HG03175 (cell line): ENCODE results near the gene PIAS4.

ENCODE experiments used
- ATAC-seq: cut with Tn5 transposase; IDR thresholded peaks from one replicate; pipeline ENCODE4 v1.9.1; 2021; ENCODE audit warnings: mild to moderate bottlenecking, moderate library complexity; ENCODE audit not compliant: unreplicated experiment

The PIAS4 gene

DNA sequence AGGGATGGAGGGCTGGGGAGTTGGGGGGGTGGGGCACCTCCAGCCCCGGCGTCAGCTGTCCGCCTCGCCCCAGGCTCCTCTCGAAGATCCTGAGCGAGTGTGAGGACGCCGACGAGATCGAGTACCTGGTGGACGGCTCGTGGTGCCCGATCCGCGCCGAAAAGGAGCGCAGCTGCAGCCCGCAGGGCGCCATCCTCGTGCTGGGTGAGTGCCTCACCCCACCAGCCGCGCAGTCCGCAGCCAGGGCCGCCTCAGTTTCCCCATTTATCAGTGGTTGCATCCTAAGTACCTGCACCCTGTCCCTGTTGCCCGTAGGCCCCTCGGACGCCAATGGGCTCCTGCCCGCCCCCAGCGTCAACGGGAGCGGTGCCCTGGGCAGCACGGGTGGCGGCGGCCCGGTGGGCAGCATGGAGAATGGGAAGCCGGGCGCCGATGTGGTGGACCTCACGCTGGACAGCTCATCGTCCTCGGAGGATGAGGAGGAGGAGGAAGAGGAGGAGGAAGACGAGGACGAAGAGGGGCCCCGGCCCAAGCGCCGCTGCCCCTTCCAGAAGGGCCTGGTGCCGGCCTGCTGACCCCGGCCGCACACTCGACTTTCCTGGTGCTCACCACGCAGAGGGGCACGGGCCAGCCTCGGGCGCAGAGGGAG, 29.9 kb downstream of the PIAS4 start:
- ATAC-seq, result no peak

DNA sequence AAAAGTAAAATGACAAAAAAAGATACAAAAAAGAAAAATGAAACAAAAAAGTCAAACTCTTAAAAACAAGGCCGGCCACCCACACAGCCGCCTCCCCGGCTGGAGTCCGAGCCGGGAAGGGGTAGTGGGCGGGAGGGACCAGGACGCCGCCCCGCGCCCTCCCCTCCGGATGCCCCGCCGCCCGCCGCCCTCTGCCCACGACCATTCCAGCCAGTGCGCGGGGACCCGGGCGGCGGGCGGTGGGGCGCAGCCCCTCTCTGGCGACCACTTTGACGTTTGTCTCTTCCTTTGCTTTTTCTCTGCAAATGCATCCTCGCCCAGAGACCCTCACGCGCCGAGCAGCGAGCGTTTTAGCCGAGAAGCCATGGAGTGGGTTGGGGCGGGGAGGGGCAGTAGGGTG, 30.5 kb downstream of the PIAS4 start:
- no peak for ATAC-seq

DNA sequence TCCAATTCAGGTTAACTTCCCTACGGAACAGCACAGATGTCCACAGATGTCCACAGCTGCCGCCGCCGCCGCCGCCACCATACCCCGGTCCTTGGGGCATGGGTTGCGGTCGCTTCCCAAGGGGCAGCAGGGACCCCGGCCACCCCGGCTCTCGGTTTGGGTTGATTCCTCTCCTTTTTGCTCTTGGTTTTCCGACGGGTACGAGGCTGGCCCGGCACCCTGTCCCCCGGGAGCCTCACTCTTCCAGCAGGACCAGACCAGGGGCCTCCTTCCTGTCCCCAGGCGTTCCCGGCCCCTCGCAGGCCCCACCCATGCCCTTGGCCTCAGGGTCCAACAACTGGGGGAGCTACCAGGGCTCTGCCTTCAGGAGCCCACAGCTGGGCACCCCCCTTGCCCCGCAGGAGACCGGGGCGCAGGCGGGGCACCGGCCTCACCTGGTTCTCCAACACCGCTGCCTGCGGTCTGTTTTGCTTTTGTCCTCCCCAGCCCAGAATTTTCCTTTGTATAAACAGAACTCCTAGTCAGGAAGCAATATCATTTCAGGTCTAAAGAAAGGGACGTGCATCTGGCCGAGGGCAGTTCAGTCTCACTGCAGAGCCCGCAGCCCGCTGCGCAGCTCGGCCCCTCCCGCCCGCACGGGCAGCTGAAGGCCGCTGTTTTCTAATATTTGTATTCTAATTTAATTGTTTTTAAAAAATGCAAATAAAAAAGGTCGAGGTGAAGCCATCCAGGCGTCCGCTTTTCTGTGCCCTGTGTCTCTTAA, 31.3 kb downstream of the PIAS4 start:
- ATAC-seq, result no peak

DNA sequence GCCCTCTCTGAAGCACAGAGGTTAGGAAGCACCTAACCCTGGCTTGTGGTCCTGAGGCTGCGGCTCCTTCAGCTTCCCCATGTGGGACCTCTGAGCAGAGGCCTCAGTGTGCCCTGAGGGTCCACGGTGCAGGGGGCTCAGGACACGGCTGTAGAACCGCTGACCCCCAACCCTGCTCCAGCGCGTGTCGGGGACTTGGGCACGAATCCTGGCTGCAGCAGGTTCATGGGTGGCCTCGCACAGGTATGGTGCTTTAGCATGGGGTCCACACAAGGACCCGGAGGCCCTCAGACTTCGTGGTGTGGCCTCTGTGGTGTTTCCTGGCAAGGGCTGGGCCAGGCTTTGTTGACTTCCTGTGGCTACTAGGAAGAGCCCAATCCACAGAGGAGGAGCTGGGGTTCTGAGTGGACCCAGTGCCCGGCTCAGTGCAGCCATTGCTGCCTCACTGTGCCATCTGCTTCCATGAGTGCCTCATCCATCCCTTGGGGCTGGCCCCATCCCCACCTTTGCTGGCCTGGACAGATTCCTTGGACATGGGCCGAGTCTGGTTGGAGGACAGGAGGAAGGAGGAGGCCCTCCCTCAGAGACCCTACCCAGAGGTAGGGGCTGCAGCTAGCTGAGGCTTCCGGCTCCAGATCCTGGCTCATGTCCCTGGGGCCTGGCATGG, 34.7 kb downstream of the PIAS4 start:
- ATAC-seq, result no peak

DNA sequence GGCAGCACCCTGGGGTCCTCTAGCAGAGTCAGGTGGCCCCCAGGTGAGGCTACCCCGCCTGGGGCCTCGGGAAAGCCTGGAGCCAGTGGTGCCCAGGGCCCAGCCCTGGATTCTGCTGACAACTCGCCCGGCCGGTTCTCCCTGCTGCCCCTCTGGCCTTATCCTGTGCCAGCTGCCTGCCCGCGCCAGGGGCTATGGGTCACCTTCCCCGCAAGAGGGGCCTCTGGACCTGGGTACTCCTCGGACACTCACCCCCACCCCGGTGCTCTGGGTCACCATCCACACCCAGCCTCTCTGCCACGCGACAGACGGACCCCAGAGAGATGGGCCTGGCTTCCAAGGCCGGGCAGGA, 35.2 kb downstream of the PIAS4 start:
- no peak for ATAC-seq

DNA sequence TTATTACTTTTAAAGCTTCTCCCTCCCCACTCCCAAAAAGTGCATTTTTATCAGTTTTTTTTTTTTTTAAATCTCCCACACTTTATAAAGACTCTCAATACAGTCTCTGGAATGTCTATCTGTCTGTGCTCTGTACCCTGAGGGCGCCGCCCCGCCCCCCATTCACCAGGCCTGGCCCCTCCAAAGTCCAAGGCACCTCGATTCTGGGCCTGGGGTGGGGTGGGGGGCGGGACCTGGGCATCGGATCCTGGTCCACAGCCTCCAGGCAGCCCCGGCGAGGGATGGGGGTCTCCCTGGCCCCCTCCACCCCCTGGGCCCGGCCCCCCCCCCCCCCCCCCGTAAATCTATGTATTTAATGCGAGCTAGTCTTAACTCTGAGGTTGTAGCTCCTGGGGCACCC, 35.9 kb downstream of the PIAS4 start:
- ATAC-seq, result no peak

DNA sequence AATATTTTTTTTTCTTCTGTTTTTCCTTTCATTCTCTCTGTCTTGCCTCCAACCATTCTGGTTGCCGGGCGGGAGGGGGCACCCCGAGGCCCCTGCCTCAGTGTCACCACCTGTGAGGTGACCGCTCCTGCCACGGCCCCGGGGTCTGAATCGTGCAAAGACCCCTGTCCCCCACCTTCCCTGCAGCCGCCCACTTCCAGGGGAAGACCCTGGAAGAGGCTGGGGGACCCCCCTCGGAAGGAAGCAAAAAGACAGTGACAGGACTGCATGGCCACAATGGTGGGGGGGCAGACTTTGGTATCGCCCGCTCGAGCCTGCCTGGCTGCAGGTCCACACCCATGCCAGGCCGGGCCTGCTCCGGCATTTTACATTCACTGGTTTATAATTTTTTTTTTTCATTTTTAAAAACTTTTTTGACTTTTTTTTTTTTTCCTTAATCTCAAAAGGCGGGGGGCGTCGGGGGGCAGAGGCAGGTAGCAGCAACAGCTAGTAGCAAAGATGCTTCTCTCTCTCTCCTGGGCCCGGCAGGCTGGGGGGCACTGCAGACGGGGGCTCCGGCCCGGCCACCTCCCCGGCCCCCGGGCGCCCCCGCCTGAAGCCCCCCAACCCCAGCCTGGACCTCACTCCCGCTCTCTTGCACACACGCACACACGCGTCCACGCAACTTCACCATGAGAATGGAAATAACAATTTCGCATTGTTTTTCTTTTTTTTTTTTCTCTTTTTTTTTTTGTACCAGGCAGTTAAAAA, 36.6 kb downstream of the PIAS4 start:
- no peak for ATAC-seq

DNA sequence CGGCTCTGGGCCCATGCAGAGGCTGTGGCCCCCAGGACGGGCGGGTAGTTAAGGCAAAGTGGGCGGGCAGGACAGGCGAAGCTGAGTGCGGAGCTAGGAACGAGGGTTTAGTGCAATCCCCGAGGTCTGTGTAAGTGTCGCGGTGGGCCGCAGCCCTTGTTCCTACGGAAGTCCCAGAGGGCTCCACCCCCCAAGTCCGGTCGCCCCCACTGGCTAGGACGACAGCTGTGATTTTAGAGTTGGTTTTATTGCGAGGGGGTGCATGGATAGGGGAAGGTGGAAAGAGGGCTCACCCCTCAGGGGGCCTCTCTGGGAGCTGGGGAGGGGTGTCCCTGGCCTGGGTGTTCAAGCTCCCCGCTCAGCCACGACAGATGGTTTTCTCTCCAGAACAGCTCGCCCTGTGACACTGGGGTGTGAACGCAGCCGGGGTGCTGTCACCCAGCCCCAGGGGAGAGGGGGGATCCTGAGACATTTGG, 37.5 kb downstream of the PIAS4 start:
- ATAC-seq, result no peak

DNA sequence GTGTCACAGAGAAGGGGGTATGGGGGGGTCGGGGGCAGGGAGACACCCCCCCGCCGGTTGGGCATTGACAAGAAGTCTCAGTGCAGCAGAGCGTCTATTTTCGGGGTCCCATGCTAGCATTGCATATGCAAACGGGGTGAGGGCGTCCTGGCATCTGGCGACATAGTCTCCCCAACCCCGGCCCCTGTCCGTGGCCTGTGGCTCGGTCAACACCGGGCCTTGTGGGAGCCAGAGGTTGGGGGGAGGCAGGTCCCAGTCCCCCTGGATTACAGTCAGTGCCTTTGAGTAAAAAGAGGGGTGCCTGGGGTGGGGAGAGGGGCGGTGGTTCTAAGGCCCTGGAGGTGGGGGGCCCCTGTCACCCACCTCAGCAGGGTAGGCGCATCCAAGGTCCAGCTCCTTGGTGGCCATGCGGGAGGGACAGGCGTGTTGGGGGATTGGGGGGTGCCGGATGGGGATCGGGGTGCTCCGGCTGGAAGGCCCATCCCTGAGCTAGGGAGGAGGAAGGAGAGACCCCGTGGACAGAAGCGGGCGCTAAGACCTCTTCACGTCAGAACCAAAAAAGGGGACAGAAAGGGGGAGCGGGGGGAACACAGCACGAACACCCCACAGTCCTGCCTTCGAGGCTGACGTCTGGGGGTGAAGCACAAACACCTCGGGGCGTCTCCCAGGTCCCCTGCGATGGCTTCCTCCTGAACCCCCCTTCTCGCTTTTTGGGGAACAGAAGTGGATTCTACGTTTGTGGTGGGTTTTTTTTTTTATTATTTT, 38.2 kb downstream of the PIAS4 start:
- no peak for ATAC-seq

DNA sequence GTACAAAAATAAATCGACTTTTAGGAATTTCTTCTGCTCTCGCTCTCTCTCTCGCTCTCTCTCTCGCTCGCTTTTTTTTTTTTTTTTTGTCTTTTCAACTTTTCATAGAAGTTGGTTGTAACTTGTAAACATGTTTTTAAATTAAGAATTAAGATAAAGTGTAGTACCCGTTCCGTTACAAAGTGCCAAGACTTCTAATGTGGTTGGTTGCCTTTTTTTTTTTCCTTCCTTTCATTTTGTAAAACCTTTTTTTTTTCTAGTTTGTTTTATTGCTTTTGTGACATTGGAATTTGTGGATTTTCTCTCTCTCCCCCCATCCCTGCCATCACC, 38.8 kb downstream of the PIAS4 start:
- no peak for ATAC-seq

DNA sequence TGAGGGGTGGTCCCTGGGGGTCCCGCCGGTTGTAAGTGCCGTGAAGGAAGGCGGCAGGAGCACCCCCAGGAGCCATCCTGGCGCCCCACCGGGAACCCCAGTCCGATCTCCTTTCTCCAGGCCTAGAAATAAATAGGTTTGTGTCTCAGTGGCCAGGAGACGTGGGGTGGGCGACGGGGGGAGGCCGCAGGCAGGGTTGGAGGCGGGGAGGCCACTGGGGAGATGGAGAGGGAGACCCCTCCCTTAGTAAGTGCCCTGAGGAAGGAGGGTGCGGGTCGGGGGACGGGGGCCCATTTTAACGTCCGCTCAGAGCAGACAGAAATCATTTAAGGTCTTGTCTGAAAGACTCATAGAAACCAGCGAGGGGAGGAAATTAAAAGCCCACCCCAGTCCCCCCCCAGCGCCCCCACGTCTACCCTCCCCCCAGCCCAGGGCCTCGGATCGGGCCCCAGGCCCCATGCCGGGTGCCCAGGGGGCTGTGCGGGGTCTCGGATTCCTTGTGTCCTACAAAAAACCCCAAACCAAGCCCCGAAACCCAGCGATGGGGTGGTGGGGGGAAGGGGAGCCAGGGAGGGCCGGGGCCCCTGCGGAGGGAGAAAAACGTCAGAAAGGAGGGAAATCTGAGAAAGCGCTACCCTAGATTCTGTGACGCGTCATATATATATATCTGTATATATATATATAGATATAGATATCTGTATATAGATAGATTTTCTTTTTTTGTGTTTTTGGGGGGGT, 39.6 kb downstream of the PIAS4 start:
- no peak for ATAC-seq

DNA sequence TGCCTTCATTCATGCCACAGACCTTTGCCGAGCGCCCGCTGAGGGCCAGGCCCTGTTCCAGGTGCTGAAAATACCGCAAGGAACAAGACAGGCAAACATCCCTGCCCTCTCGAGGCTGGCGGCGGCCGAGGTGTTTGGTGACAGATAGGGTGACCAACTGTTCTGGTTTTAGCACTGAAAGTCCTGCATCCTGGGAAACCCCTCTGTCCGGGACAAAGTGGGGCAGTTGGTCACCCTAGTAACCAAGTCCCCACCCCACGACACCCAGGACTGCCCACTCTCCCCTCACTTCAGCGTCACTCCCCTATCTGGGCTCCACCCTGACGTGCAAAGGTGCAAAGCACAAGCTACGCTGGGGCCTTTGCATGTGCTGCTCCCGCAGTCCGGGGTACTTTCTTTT, 41.9 kb downstream of the PIAS4 start:
- ATAC-seq, result no peak

DNA sequence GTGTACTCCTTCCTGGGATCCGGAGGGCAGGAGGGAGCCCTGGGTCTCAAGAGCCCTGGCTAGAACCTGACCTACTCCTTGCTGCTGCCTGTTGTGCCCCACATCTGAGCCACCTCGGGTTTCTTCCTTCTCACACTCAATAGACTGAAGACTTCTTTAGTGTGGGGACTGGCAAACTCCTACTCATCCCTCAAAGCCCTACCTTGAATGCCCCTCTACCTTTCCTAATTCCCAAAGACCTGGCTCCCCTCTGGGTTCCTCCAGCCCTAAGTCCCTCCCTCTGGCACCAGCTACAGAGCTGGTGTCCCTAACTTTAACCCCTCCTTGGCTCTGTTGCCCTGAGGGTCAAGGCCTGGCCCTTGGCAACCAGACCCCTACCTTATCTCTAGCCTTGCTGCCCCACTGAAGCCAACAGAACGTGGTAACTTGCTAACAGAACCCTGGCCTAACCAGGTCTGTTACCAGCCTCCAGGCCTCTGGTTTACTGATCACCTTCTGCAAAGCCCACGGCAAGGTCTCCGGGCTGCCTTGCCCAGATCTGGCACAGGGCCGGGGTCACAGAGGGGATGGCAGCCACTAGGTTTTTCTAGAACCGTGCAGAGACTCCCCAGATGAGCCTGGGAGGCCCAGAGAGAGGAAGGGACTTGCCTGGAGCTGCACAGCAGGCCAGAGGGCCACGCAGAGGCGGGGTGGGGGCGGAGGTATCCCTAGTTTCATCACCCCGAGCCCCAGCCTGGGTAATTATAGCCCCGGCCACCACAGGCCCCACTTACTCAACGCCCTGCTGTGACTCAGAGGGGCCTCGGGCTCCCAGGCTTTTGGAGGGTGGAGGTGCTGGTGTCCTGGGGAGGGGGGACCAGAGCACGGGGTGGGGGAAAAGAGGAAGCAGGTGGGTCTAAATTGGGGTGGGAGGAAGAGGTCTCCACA, 43.9 kb downstream of the PIAS4 start:
- ATAC-seq, result no peak

DNA sequence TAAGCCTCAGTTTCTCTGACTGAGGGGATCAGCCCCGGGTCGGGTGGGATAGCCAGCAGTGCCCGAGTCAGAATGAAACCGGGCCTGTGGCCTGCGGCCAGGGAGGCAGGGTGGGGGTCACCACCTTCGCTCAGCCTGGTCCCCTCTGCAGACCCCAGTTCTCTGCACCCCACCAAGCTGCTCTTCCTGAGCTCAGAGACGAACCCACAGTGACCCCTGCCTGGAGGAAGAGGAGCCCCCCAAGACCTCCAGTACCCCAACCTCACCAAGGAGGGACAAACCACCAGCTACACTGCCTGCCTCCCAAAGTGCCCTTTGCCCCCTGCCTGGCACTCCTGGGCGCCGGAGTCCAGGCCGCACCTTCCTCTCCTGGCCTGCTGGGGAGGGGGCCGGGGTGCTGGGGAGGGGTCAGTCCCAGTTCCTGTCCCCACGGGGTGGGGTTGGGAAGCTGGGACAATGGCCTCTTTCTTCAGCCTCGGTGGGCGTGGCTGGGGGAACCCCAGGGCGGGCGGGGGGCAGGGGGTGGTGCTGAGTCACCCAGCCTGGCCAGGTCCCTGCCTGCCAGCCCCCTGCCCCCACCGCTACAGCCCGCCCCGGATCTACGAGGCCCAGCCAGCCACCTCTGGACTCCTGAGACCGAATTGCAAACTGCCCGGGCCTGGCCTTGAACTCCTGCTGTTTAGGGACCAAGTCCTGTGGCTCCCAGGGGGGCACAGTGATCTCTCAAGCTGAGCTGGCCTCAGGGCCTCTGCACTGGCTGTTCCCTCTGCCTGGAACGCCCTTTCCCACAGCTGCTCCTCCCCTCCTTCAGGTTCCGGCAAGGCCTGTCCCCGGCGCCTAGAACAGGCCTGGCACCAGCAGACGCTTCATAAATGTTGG, 44.8 kb downstream of the PIAS4 start:
- ATAC-seq, result no peak

DNA sequence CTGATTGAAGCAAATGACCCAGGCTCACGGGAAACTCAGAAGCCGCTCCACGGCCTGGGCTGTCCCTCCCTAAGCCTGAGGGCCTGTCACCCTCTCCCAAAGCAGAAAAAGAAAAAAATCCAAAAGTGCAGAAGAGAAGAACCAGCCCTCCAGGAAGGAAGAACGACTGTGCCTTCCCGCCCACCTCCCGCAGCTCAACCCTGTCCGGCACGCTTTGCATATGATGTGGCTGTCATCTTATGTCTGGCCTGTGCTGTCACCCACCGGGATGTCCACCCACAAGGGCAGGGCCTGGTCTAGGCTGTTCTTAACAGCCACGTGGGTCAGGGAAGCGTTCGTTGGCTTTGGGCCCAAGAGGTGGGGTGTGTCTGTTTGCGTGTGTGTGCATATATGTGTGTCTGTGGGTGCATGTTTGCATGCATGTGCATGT, 45.5 kb downstream of the PIAS4 start:
- ATAC-seq, result no peak

DNA sequence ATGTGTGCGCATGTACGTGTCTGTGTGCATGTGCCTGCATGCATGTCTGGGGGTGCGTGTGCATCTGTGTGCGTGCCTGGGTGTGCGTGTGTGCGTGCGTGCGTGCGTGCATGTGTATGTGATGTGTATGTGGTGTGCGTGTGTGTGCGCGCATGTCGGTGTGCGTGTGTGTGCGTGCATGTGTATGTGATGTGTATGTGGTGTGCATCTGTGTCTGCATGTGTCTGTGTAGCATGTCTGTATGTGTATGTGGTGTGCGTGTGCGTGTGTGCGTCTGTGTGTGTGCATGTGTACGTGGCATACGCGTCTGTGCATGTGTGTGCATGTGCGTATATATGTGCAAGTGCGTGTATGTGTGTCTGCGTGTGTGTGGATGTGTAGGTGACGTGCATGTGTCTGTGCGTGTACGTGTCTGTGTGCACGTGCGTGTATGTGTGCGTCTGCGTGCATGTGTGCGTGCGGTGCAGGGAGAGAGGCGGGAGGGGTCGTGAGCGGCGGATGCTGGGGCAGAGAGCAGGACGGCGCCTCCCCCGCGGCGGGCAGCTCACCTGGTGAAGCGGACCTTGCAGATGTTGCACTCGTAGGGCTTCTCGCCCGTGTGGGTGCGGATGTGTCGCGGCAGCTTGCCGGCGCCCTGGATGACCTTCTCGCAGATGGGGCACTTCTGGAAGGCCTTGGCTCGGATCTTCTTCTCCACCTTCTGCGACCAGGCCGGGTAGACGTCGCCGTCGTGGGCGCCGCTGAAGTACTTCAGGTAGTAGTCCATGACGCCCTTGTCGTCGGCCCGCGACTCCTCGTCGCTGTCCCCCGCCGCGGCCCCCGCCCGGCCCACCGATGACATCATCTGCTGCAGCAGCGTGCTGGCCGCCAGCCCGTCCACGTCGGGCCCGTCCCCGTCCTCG, 46.1 kb downstream of the PIAS4 start:
- no peak for ATAC-seq
